ENCODE data around the gene NR2C2.

DNA sequence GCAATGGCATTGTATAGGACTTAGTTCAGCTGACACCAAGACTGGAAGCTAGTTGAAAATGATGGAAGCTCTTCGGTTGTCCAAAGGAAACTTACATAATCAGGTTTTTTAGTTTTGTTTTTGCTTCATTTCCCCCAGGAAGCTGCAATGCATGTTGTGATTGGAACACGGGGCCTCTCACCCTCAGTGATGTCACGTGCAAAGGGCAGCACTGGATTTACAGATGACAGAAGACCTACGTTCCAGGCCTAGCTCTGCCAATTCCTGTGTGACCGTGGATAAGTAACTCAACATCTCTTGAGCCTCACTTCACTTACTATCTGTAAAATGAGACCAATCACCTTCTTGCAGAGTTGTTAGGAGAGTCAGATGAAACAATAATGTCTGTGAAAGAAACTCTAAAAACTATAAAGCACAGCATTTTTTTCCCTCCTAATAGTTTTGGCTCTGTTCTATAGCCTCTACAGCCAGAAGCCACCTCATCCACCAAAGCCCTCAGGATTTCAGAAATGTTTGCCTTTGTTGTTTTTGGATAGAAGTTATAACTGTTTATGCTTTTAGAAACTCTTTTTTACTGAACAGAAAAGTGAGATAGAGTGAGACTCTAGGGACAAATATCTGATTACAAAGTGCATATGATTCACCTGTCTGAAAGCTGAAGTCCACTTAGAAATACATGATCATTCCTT is 146.9 kb downstream of the NR2C2 start:
- TF ChIP-seq TAF1 (IDR thresholded peaks at IDR 0.05; ENCODE audit: borderline replicate concordance, insufficient read depth, low read length) (no peak), SIN3A (IDR thresholded peaks at IDR 0.05; ENCODE audit: borderline replicate concordance, insufficient read depth, low read length) (no peak), POLR2AphosphoS5 (IDR thresholded peaks at IDR 0.05; ENCODE audit: low read depth, low read length) (no peak)
- TF ChIP-seq, protein P1, sequence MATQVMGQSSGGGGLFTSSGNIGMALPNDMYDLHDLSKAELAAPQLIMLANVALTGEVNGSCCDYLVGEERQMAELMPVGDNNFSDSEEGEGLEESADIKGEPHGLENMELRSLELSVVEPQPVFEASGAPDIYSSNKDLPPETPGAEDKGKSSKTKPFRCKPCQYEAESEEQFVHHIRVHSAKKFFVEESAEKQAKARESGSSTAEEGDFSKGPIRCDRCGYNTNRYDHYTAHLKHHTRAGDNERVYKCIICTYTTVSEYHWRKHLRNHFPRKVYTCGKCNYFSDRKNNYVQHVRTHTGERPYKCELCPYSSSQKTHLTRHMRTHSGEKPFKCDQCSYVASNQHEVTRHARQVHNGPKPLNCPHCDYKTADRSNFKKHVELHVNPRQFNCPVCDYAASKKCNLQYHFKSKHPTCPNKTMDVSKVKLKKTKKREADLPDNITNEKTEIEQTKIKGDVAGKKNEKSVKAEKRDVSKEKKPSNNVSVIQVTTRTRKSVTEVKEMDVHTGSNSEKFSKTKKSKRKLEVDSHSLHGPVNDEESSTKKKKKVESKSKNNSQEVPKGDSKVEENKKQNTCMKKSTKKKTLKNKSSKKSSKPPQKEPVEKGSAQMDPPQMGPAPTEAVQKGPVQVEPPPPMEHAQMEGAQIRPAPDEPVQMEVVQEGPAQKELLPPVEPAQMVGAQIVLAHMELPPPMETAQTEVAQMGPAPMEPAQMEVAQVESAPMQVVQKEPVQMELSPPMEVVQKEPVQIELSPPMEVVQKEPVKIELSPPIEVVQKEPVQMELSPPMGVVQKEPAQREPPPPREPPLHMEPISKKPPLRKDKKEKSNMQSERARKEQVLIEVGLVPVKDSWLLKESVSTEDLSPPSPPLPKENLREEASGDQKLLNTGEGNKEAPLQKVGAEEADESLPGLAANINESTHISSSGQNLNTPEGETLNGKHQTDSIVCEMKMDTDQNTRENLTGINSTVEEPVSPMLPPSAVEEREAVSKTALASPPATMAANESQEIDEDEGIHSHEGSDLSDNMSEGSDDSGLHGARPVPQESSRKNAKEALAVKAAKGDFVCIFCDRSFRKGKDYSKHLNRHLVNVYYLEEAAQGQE (IDR thresholded peaks at IDR 0.05; ENCODE audit: insufficient read depth in 1 of 2, low read depth in 2 of 2, low read length in 2 of 2), result no peak
